Measurements from ENCODE around the gene PDXK. TPM values are rescaled to one million over a fixed set of nuclear protein-coding genes. Genes with fewer than 3 reads are reported as not detected.

PDXK gene
- polyA plus RNA-seq, 1 donor (not counting 4 experiments of a cell fraction or from before 2014, with no cell fraction given) = 144 TPM

- Histone ChIP-seq H3K4me1 (ENCODE audit: control insufficient read depth, extremely low read depth, insufficient read depth, low read length) (no peaks in the 10 kb centered on the region), H3K27ac (ENCODE audit: control insufficient read depth, insufficient read depth, low read length) (no peak overlapping the region)
Measured at GRCh38 chr21:43743947-43744346, 25.0 kb downstream of the PDXK start.

GRCh38 chr21:43744725-43745124 lies 25.8 kb downstream of the PDXK start:
- H3K4me1 ChIP-seq (ENCODE audit: control insufficient read depth, extremely low read depth, insufficient read depth, low read length) = no peaks in the 10 kb centered on the region
- dilution Hi-C loops (cut with MboI; ENCODE audit: extremely low pct_ligation_motif_present, low sequenced_read_pairs) = no loop called here
- TF ChIP-seq EZH2 (IDR thresholded peaks at IDR 0.05; ENCODE audit: low read length) (no peak), CTCF (optimal IDR thresholded peaks at IDR 0.05 in 1 of 3, IDR thresholded peaks at IDR 0.05 in 1 of 3, conservative IDR thresholded peaks at IDR 0.05 in 1 of 3; ENCODE audit: extremely low read depth in 1 of 3, insufficient read depth in 2 of 3, low read length in 3 of 3) (no peak)
- H3K9me3 ChIP-seq (ENCODE audit: control insufficient read depth, low read depth, low read length) = no peaks in the 10 kb centered on the region
- DNase-seq (ENCODE audit: low read depth, low spot score) (no peak), FAIRE-seq (no peak)
- H3K36me3 ChIP-seq (ENCODE audit: control insufficient read depth in 2 of 2, extremely low read depth in 1 of 2, insufficient read depth in 2 of 2, low read length in 2 of 2) = peaks cover 35% of the 10 kb centered on the region in 2 experiments
- H4K20me1 ChIP-seq (ENCODE audit: control insufficient read depth, extremely low read depth, insufficient read depth, low read length) = peaks cover 3% of the 10 kb centered on the region
- H3K27ac ChIP-seq (ENCODE audit: control insufficient read depth, insufficient read depth, low read length) = no peak overlapping the region
- no peak overlapping the region for H3K9ac ChIP-seq (ENCODE audit: control insufficient read depth, extremely low read depth, insufficient read depth, low read length)
- no peak overlapping the region for H2AFZ ChIP-seq (ENCODE audit: control insufficient read depth, low read length)
- H3K4me2 ChIP-seq (ENCODE audit: control insufficient read depth, extremely low read depth, insufficient read depth, low read depth, low read length) = no peak overlapping the region
- H3K79me2 ChIP-seq (ENCODE audit: control insufficient read depth, insufficient read depth, low read length) = peaks cover 4% of the 10 kb centered on the region
- no peaks in the 10 kb centered on the region for H3K9me1 ChIP-seq (ENCODE audit: control insufficient read depth, extremely low read depth, insufficient read depth, low read length)
- no peak overlapping the region for H3K4me3 ChIP-seq (ENCODE audit: control insufficient read depth in 2 of 3, extremely low read depth in 1 of 3, insufficient read depth in 2 of 3, low read depth in 1 of 3, low read length in 3 of 3)
- H3K27me3 ChIP-seq (ENCODE audit: control insufficient read depth, extremely low read depth, insufficient read depth, low read length) = no peaks in the 10 kb centered on the region

More at GRCh38 chr21:43743947-43744346, 25.0 kb downstream of the PDXK start:
- Histone ChIP-seq H4K20me1 (ENCODE audit: control insufficient read depth, extremely low read depth, insufficient read depth, low read length) (peaks cover 3% of the 10 kb centered on the region), H2AFZ (ENCODE audit: control insufficient read depth, low read length) (no peak overlapping the region), H3K9me1 (ENCODE audit: control insufficient read depth, extremely low read depth, insufficient read depth, low read length) (no peaks in the 10 kb centered on the region), H3K9ac (ENCODE audit: control insufficient read depth, extremely low read depth, insufficient read depth, low read length) (no peak overlapping the region), H3K4me2 (ENCODE audit: control insufficient read depth, extremely low read depth, insufficient read depth, low read depth, low read length) (no peak overlapping the region), H3K4me3 (ENCODE audit: control insufficient read depth in 2 of 3, extremely low read depth in 1 of 3, insufficient read depth in 2 of 3, low read depth in 1 of 3, low read length in 3 of 3) (no peak overlapping the region), H3K9me3 (ENCODE audit: control insufficient read depth, low read depth, low read length) (no peaks in the 10 kb centered on the region), H3K36me3 (ENCODE audit: control insufficient read depth in 2 of 2, extremely low read depth in 1 of 2, insufficient read depth in 2 of 2, low read length in 2 of 2) (peaks cover 31 to 35% of the 10 kb centered on the region in 2 experiments), H3K27me3 (ENCODE audit: control insufficient read depth, extremely low read depth, insufficient read depth, low read length) (no peaks in the 10 kb centered on the region), H3K79me2 (ENCODE audit: control insufficient read depth, insufficient read depth, low read length) (peaks cover 4% of the 10 kb centered on the region)
- no peak for FAIRE-seq
- TF ChIP-seq EZH2 (IDR thresholded peaks at IDR 0.05; ENCODE audit: low read length) (no peak), CTCF (optimal IDR thresholded peaks at IDR 0.05 in 1 of 3, IDR thresholded peaks at IDR 0.05 in 1 of 3, conservative IDR thresholded peaks at IDR 0.05 in 1 of 3; ENCODE audit: extremely low read depth in 1 of 3, insufficient read depth in 2 of 3, low read length in 3 of 3) (no peak)
- no peak for DNase-seq (ENCODE audit: low read depth, low spot score)
- dilution Hi-C loops (cut with MboI; ENCODE audit: extremely low pct_ligation_motif_present, low sequenced_read_pairs) = no loop called here
